ENCODE data around the gene PXMP2.

PXMP2 gene

DNA sequence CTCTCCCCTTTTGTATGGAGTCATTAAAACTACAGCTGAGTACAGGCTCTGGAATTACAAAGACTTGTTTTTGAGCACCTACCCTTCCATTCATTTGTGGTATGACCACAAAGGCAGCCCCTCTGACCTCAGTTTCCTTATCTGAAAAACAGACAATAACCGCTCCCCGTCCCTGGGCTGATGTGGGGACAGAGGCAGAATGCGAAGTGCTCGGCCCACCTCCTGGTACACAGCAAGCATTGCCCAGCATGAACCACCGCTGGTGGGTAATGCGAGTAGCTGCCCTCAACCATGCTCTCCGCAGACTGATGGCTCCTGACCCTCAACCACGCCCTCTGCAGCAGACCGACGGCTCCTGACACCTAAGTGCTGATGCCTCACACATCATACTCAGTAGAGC lies 46.5 kb upstream of the PXMP2 start:
- no peak for DNase-seq
- Histone ChIP-seq H3K4me1 (ENCODE audit: control insufficient read depth in 1 of 2, insufficient read depth in 2 of 2, low read length in 2 of 2) (no peaks in the 10 kb centered on the region), H4K8ac (ENCODE audit: low read depth, low read length) (no peak overlapping the region), H2BK5ac (ENCODE audit: low read depth, low read length, poor library complexity) (no peak overlapping the region), H3K27me3 (ENCODE audit: insufficient read depth, low read length) (no peaks in the 10 kb centered on the region), H4K12ac (ENCODE audit: low read depth, low read length) (no peak overlapping the region), H3K79me2 (ENCODE audit: control insufficient read depth, insufficient read depth, low read length, poor library complexity) (no peaks in the 10 kb centered on the region), H3K4ac (ENCODE audit: low read depth, low read length) (no peak overlapping the region), H3K79me1 (ENCODE audit: low read length) (no peaks in the 10 kb centered on the region), H3K23ac (ENCODE audit: low read length) (no peak overlapping the region), H3K4me2 (ENCODE audit: low read length) (no peak overlapping the region), H3K36me3 (ENCODE audit: control insufficient read depth in 1 of 2, insufficient read depth in 2 of 2, low read length in 2 of 2) (peaks cover 73 to 77% of the 10 kb centered on the region in 2 experiments), H3K27ac (ENCODE audit: low read depth, low read length) (no peak overlapping the region), H3K4me3 (ENCODE audit: low read depth, low read length) (no peak overlapping the region), H2BK12ac (ENCODE audit: low read length) (no peak overlapping the region), H4K91ac (ENCODE audit: low read depth, low read length) (no peak overlapping the region), H3K9me3 (ENCODE audit: insufficient read depth, low read depth, low read length) (no peaks in the 10 kb centered on the region), H3K9ac (ENCODE audit: low read length) (no peak overlapping the region), H2AK5ac (ENCODE audit: low read length) (no peak overlapping the region), H2AFZ (ENCODE audit: insufficient read depth, low read length, poor library complexity) (no peak overlapping the region), H3K14ac (ENCODE audit: low read length) (no peak overlapping the region), H2BK120ac (ENCODE audit: insufficient read depth, low read length, poor library complexity) (no peak overlapping the region), H3K18ac (ENCODE audit: low read length) (no peak overlapping the region)
- no CpG with 5 or more reads among the region's 10 CpGs for WGBS (ENCODE audit: extremely low coverage, insufficient coverage, insufficient read length)

DNA sequence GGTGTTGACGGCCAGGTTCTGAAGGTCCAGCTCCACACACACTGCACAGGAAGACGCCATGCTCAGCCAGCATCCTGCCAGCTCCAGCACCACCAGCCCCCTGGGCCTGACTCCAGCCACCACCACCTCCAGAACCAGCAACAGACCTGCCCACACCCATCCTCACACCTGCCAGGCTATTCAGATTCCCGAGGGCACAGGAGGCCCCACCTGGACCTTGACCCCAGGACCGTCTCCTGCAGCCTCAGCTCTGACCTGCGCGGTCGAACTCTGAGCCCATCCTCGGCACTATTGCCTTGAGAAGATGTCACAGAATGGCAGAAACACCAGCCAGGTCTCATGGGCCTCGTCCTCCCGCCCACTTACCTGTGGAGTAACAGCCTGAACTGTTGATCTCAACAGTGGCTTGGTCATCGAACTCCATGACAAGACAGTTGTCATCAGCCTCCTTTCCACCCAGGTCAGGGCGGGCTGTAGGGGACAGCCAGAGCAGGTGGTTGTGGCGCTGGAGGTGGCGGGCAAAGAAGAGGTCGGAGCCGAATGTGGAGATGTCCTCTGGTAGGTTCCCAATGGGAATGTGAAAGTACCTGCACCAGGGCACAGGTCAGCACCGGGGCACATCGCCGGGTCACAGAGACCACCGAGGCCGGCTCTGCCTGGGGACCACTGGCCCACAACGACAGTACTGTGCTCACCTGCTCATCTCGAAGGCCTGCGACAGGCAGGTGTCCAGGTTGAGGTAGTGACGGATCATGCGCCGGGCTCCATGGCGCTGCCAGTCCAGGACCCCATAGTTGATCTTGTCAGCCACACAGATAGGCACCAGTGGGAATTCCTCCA lies 45.4 kb upstream of the PXMP2 start:
- Histone ChIP-seq H3K4me3 (ENCODE audit: low read depth, low read length) (no peak overlapping the region), H3K23ac (ENCODE audit: low read length) (no peak overlapping the region), H2AK5ac (ENCODE audit: low read length) (no peak overlapping the region), H3K9me3 (ENCODE audit: insufficient read depth, low read depth, low read length) (no peaks in the 10 kb centered on the region), H3K27ac (ENCODE audit: low read depth, low read length) (no peak overlapping the region), H3K4me2 (ENCODE audit: low read length) (no peak overlapping the region), H2BK12ac (ENCODE audit: low read length) (no peak overlapping the region), H3K36me3 (ENCODE audit: control insufficient read depth in 1 of 2, insufficient read depth in 2 of 2, low read length in 2 of 2) (peaks cover 70 to 74% of the 10 kb centered on the region in 2 experiments), H3K79me2 (ENCODE audit: control insufficient read depth, insufficient read depth, low read length, poor library complexity) (no peaks in the 10 kb centered on the region), H4K91ac (ENCODE audit: low read depth, low read length) (no peak overlapping the region), H2AFZ (ENCODE audit: insufficient read depth, low read length, poor library complexity) (no peak overlapping the region), H4K12ac (ENCODE audit: low read depth, low read length) (no peak overlapping the region), H3K14ac (ENCODE audit: low read length) (no peak overlapping the region), H3K27me3 (ENCODE audit: insufficient read depth, low read length) (no peaks in the 10 kb centered on the region), H3K9ac (ENCODE audit: low read length) (no peak overlapping the region), H2BK120ac (ENCODE audit: insufficient read depth, low read length, poor library complexity) (no peak overlapping the region), H4K8ac (ENCODE audit: low read depth, low read length) (no peak overlapping the region), H3K18ac (ENCODE audit: low read length) (no peak overlapping the region), H2BK5ac (ENCODE audit: low read depth, low read length, poor library complexity) (no peak overlapping the region), H3K4ac (ENCODE audit: low read depth, low read length) (no peak overlapping the region), H3K4me1 (ENCODE audit: control insufficient read depth in 1 of 2, insufficient read depth in 2 of 2, low read length in 2 of 2) (no peaks in the 10 kb centered on the region), H3K79me1 (ENCODE audit: low read length) (no peaks in the 10 kb centered on the region)
- no peak for DNase-seq
- WGBS (ENCODE audit: extremely low coverage, insufficient coverage, insufficient read length) = no CpG with 5 or more reads among the region's 28 CpGs

DNA sequence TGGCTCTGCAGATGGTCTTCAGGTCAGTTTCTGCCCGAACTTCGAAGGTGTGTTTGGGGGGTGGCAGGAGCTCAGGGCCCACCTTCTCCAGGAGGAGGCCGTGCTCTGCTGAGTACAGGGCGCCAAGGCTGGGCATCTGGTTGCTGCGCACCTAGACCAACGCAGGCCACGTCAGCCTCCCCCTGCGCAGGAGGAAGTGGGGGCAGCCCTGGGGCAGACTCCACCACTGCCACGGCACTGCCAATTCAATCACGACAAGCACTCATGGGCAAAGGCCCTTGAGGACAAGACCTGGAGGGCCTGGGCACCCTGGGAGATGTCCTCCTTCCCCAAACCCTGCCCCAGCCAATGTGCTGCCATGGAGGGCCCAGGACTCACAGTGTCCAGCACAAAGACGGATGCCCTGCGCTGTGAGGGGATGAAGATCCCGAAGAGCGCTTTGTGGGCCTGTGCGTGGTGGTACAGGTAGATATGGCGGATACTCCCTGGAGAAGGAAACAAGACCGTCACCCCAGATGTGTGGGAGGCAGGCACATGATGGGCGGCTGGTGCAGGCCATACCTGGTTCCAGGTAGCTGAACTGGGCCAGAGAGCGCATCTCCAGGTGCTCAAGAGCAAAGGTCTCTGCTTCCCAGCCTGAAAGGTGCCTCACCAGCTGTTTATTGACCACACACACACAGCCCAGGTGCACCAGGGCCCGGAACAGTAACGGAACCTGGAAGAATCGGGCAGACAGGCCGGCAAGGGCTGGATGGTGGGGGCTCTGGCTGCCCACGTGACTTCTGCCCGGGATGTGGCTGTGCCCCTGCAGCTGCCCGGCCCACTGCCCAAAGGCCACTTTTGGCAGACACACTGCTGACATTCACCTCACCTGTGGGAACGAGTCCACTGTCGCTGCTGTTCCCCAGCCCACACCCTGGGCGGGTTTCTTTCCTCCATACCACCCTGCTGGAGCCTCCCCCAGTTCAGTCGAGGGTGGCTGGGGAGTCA lies 44.2 kb upstream of the PXMP2 start:
- H3K18ac ChIP-seq (ENCODE audit: low read length) = no peak overlapping the region
- no peak overlapping the region for H3K23ac ChIP-seq (ENCODE audit: low read length)
- H4K12ac ChIP-seq (ENCODE audit: low read depth, low read length) = no peak overlapping the region
- no peak overlapping the region for H4K91ac ChIP-seq (ENCODE audit: low read depth, low read length)
- H2BK12ac ChIP-seq (ENCODE audit: low read length) = no peak overlapping the region
- no peak overlapping the region for H3K4me2 ChIP-seq (ENCODE audit: low read length)
- no peak overlapping the region for H3K14ac ChIP-seq (ENCODE audit: low read length)
- H3K79me2 ChIP-seq (ENCODE audit: control insufficient read depth, insufficient read depth, low read length, poor library complexity) = no peaks in the 10 kb centered on the region
- no peaks in the 10 kb centered on the region for H3K27me3 ChIP-seq (ENCODE audit: insufficient read depth, low read length)
- H2AFZ ChIP-seq (ENCODE audit: insufficient read depth, low read length, poor library complexity) = no peak overlapping the region
- no peak overlapping the region for H4K8ac ChIP-seq (ENCODE audit: low read depth, low read length)
- DNase-seq = no peak
- no peak overlapping the region for H3K27ac ChIP-seq (ENCODE audit: low read depth, low read length)
- no peaks in the 10 kb centered on the region for H3K9me3 ChIP-seq (ENCODE audit: insufficient read depth, low read depth, low read length)
- H3K4me1 ChIP-seq (ENCODE audit: control insufficient read depth in 1 of 2, insufficient read depth in 2 of 2, low read length in 2 of 2) = no peaks in the 10 kb centered on the region
- no peak overlapping the region for H3K4me3 ChIP-seq (ENCODE audit: low read depth, low read length)
- H3K4ac ChIP-seq (ENCODE audit: low read depth, low read length) = no peak overlapping the region
- H3K36me3 ChIP-seq (ENCODE audit: control insufficient read depth in 1 of 2, insufficient read depth in 2 of 2, low read length in 2 of 2) = peaks cover 68 to 72% of the 10 kb centered on the region in 2 experiments
- no CpG with 5 or more reads among the region's 30 CpGs for WGBS (ENCODE audit: extremely low coverage, insufficient coverage, insufficient read length)
- H3K9ac ChIP-seq (ENCODE audit: low read length) = no peak overlapping the region
- no peak overlapping the region for H2BK5ac ChIP-seq (ENCODE audit: low read depth, low read length, poor library complexity)
- no peak overlapping the region for H2BK120ac ChIP-seq (ENCODE audit: insufficient read depth, low read length, poor library complexity)
- no peak overlapping the region for H2AK5ac ChIP-seq (ENCODE audit: low read length)
- H3K79me1 ChIP-seq (ENCODE audit: low read length) = no peaks in the 10 kb centered on the region

DNA sequence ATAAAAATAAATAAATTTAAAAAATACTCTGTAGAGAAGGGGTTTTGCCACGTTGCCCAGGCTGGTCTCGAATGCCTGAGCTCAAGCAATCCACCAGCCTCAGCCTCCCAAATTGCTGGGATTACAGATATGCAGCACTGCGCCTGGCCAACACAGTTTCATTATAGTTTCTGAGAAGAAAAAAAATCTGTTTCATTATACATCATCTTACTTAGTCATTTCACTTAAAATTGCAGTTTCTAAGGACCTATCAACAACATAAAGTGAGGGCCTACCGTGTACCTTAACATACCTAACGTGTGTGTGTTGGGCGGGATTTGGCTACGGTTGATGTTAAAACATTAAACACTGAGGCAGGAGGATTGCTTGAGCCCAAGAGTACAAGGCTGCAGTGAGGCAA lies 40.5 kb upstream of the PXMP2 start:
- no peak for DNase-seq
- no peak overlapping the region for H2BK120ac ChIP-seq (ENCODE audit: insufficient read depth, low read length, poor library complexity)
- no peak overlapping the region for H3K27ac ChIP-seq (ENCODE audit: low read depth, low read length)
- no peaks in the 10 kb centered on the region for H3K79me2 ChIP-seq (ENCODE audit: control insufficient read depth, insufficient read depth, low read length, poor library complexity)
- H3K36me3 ChIP-seq (ENCODE audit: control insufficient read depth in 1 of 2, insufficient read depth in 2 of 2, low read length in 2 of 2) = peaks cover 65 to 68% of the 10 kb centered on the region in 2 experiments
- H2AFZ ChIP-seq (ENCODE audit: insufficient read depth, low read length, poor library complexity) = no peak overlapping the region
- no peak overlapping the region for H3K18ac ChIP-seq (ENCODE audit: low read length)
- H3K79me1 ChIP-seq (ENCODE audit: low read length) = no peaks in the 10 kb centered on the region
- H3K4me3 ChIP-seq (ENCODE audit: low read depth, low read length) = no peak overlapping the region
- H3K14ac ChIP-seq (ENCODE audit: low read length) = no peak overlapping the region
- no peak overlapping the region for H2BK5ac ChIP-seq (ENCODE audit: low read depth, low read length, poor library complexity)
- no peaks in the 10 kb centered on the region for H3K4me1 ChIP-seq (ENCODE audit: control insufficient read depth in 1 of 2, insufficient read depth in 2 of 2, low read length in 2 of 2)
- no peak overlapping the region for H4K12ac ChIP-seq (ENCODE audit: low read depth, low read length)
- no peak overlapping the region for H4K91ac ChIP-seq (ENCODE audit: low read depth, low read length)
- no peak overlapping the region for H3K23ac ChIP-seq (ENCODE audit: low read length)
- no peak overlapping the region for H2BK12ac ChIP-seq (ENCODE audit: low read length)
- no peaks in the 10 kb centered on the region for H3K9me3 ChIP-seq (ENCODE audit: insufficient read depth, low read depth, low read length)
- H3K27me3 ChIP-seq (ENCODE audit: insufficient read depth, low read length) = no peaks in the 10 kb centered on the region
- H2AK5ac ChIP-seq (ENCODE audit: low read length) = no peak overlapping the region
- no peak overlapping the region for H3K4me2 ChIP-seq (ENCODE audit: low read length)
- no peak overlapping the region for H3K9ac ChIP-seq (ENCODE audit: low read length)
- no peak overlapping the region for H3K4ac ChIP-seq (ENCODE audit: low read depth, low read length)
- no CpG with 5 or more reads among the region's 7 CpGs for WGBS (ENCODE audit: extremely low coverage, insufficient coverage, insufficient read length)
- no peak overlapping the region for H4K8ac ChIP-seq (ENCODE audit: low read depth, low read length)

All from trophoblast cell (in vitro differentiated cells and primary cell).